Activated T-cell treated with anti-CD3 and anti-CD28 coated beads, Interleukin-2, amount 50 U/mL, for 4 hours (primary cell): ENCODE measurements around the gene USP24. TPM values are rescaled to one million over a fixed set of nuclear protein-coding genes. Genes with fewer than 3 reads are reported as not detected.

Source experiments
- ATAC-seq, 2 donors: fragments of 200-7000 bp; cut with Tn5 transposase; one replicate each; pipeline ENCODE4 v1.10.0; 2021
- DNase-seq: peaks from one replicate; pipeline ENCODE4 v3.0.0-alpha.2; 2020
- H3K27me3 Mint-ChIP-seq: one replicate; pipeline ENCODE4 v1.8.0; 2021; ENCODE audit warnings: low read depth, mixed read lengths
- H3K36me3 Mint-ChIP-seq: one replicate; pipeline ENCODE4 v1.8.0; 2022; ENCODE audit warnings: mixed read lengths; ENCODE audit not compliant: insufficient read depth
- H3K4me1 Mint-ChIP-seq: one replicate; pipeline ENCODE4 v1.8.0; 2021; ENCODE audit warnings: low read depth, mixed read lengths
- H3K4me3 Mint-ChIP-seq: one replicate; pipeline ENCODE4 v1.8.0; 2021; ENCODE audit warnings: mild to moderate bottlenecking, moderate library complexity, mixed read lengths
- H3K9me3 Mint-ChIP-seq: one replicate; pipeline ENCODE4 v1.8.0; 2021; ENCODE audit warnings: mixed read lengths
- total RNA-seq, 3 donors: library from RNA; stranded (reverse); gene quantifications; one replicate each; pipeline ENCODE4 v1.2.1, GENCODE V29; 2021

USP24 gene
- total RNA-seq, 3 donors from 2014 or later: 42.1 to 44.0 (median 43.9) TPM

DNA sequence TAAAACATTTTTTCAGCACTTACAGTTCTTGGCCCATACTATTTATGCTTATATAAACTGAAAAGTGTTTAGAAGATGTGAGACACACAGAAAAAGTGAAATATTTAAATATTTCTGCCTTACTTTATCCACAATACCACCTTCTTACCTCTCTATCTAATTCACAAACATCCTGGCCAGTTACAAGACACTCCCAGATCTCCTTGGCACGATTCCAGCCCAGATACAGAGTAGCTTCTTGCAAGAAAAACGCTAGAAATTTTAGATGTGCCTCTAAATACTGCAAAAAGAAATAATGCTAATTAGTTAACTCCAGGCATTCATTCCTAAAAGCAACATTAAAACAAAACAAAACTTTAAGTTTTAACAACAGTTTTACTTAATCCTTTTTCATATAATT lies 68.4 kb downstream of the USP24 start:
- peaks cover 28% of the 10 kb centered on the region for H3K36me3 Mint-ChIP-seq
- no peaks in the 10 kb centered on the region for H3K27me3 Mint-ChIP-seq
- H3K4me1 Mint-ChIP-seq: peaks cover 18% of the 10 kb centered on the region
- H3K4me3 Mint-ChIP-seq: no peak overlapping the region
- DNase-seq (no peak), ATAC-seq (no peak)
- no peaks in the 10 kb centered on the region for H3K9me3 Mint-ChIP-seq

- DNase-seq (no peak), ATAC-seq (no peak)
- no peaks in the 10 kb centered on the region for H3K9me3 Mint-ChIP-seq
- H3K27me3 Mint-ChIP-seq: no peaks in the 10 kb centered on the region
- no peak overlapping the region for H3K4me3 Mint-ChIP-seq
- H3K4me1 Mint-ChIP-seq: peaks cover 12% of the 10 kb centered on the region
- H3K36me3 Mint-ChIP-seq: peaks cover 22% of the 10 kb centered on the region
These were observed 70.3 kb downstream of the USP24 start for GRCh38 chr1:55144886-55145285.

DNA sequence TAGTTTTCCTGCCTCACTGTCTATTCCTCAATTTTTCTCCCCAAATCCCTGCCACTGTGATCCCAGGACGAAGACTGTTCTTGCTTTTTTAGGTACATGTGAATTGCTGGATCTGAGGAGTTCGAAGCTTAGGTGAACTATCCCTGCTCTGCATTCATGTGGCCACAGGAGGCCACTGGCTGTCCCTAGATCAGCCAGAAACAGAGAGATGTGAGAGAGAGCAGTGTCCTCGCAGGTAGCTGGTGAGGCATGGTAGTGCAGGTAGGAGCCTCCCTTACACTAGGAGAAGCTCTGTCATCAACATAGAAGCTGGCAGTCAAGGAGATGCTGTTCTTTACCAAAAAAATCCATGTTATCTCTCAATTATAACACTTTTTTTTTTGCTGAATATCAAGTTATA lies 71.5 kb downstream of the USP24 start:
- ATAC-seq: peak; percentile 48 to 66
- H3K27me3 Mint-ChIP-seq: no peaks in the 10 kb centered on the region

GRCh38 chr1:55141295-55141893 lies 73.8 kb downstream of the USP24 start:
- H3K36me3 Mint-ChIP-seq: peaks cover 25% of the 10 kb centered on the region
- H3K4me3 Mint-ChIP-seq: no peak overlapping the region
- no peak for ATAC-seq
- no peaks in the 10 kb centered on the region for H3K9me3 Mint-ChIP-seq
- H3K4me1 Mint-ChIP-seq: peaks cover 14% of the 10 kb centered on the region
- no peak for DNase-seq
- no peaks in the 10 kb centered on the region for H3K27me3 Mint-ChIP-seq

More for the DNA sequence above, 71.5 kb downstream of the USP24 start:
- peaks cover 28% of the 10 kb centered on the region for H3K36me3 Mint-ChIP-seq
- H3K9me3 Mint-ChIP-seq: no peaks in the 10 kb centered on the region
- DNase-seq: no peak
- H3K4me3 Mint-ChIP-seq: no peak overlapping the region
- H3K4me1 Mint-ChIP-seq: peaks cover 17% of the 10 kb centered on the region

DNA sequence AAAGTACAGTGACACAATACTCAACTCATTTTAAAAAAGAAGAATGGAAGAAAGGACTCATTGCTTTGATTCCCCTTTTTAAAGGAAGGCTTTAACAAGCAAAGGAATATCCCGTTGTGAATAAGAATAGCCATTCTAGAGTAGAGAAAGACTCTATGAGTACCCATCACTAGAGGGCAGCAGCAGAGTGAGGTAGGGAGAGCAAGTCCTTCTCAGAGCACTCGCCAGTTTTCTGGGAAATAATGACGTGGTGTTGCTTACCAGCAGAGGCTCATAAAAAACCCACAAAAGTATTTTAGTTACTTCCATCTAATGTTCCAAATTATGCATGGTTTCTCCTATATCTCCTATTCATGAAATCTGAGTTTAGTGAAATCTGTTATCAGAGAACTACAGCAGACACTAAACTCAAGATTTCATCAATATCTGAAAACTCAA lies 74.6 kb downstream of the USP24 start:
- H3K36me3 Mint-ChIP-seq: peaks cover 21% of the 10 kb centered on the region
- no peak overlapping the region for H3K4me3 Mint-ChIP-seq
- peak; percentile 97 to 98 for ATAC-seq
- peak; percentile 67 for DNase-seq
- no peaks in the 10 kb centered on the region for H3K9me3 Mint-ChIP-seq
- H3K4me1 Mint-ChIP-seq: peaks cover 14% of the 10 kb centered on the region
- no peaks in the 10 kb centered on the region for H3K27me3 Mint-ChIP-seq

GRCh38 chr1:55140137-55140536 lies 75.0 kb downstream of the USP24 start:
- DNase-seq (no peak), ATAC-seq (no peak)
- H3K9me3 Mint-ChIP-seq: no peaks in the 10 kb centered on the region
- H3K27me3 Mint-ChIP-seq: no peaks in the 10 kb centered on the region
- peaks cover 14% of the 10 kb centered on the region for H3K4me1 Mint-ChIP-seq
- H3K36me3 Mint-ChIP-seq: peaks cover 18% of the 10 kb centered on the region
- no peak overlapping the region for H3K4me3 Mint-ChIP-seq

GRCh38 chr1:55138823-55139222 lies 76.3 kb downstream of the USP24 start:
- Mint-ChIP-seq H3K9me3 (no peaks in the 10 kb centered on the region), H3K4me1 (peaks cover 14% of the 10 kb centered on the region), H3K4me3 (no peak overlapping the region), H3K27me3 (no peaks in the 10 kb centered on the region), H3K36me3 (peaks cover 21% of the 10 kb centered on the region)
- ATAC-seq (no peak), DNase-seq (no peak)

DNA sequence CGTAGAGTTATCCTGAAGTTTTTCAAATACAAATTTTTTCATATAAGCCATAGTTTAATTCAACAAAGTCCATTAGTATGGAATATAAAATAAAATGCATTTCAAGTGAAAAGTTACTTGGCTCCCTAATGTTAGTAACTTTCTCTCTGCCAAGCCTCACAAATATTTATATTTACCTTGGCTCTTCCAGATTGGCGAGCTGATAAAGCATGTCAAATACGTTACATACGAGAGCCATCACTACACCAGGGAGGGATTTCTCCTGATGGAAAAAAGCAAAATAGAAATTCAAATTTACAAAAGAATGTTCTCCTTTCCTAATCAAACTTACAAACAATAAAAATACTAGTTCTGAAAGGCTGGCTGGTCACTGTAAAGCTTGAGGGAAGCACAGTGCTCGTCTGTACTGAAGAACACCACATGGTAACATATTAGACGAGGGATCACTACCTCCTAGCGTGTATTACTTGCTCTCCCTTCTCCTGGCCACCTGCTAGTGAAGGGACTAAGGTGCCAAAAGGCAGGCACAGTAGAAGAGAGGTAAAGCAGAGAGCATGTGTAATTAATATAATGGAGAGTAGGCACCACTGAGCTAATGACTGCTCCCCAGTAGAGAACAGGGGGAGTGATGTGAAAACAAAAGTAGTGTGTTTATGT lies 80.9 kb downstream of the USP24 start:
- Mint-ChIP-seq H3K36me3 (peaks cover 42% of the 10 kb centered on the region), H3K4me3 (no peak overlapping the region), H3K27me3 (no peaks in the 10 kb centered on the region), H3K9me3 (no peaks in the 10 kb centered on the region), H3K4me1 (peaks cover 15% of the 10 kb centered on the region)
- no peak for DNase-seq
- no peak for ATAC-seq

DNA sequence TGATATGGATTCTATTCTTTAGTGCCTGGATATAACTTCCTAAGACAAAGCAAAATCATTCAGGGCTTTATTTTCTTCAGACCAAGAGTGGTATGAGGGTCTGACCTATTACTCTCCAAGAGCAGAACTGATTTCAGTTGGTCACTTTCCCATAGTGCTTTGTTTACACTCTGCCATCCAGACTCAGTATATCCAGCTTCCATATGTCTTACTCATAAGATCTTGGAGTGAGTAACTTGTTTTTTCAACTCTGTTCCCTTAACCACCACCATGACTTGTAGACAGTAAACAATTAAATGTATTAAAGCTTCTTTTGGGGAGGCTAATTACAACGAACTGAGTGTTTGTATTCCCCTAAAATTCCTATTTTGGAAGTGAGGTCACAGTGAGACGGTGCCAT lies 83.4 kb downstream of the USP24 start:
- Mint-ChIP-seq H3K4me3 (no peak overlapping the region), H3K4me1 (peaks cover 27% of the 10 kb centered on the region), H3K27me3 (no peaks in the 10 kb centered on the region), H3K36me3 (peaks cover 53% of the 10 kb centered on the region), H3K9me3 (no peaks in the 10 kb centered on the region)
- ATAC-seq: no peak
- no peak for DNase-seq

- H3K27me3 Mint-ChIP-seq: no peaks in the 10 kb centered on the region
- DNase-seq: no peak
- H3K9me3 Mint-ChIP-seq: no peaks in the 10 kb centered on the region
- no peak for ATAC-seq
- no peak overlapping the region for H3K4me3 Mint-ChIP-seq
- H3K36me3 Mint-ChIP-seq: peaks cover 59% of the 10 kb centered on the region
- H3K4me1 Mint-ChIP-seq: peaks cover 27% of the 10 kb centered on the region
These were observed 83.9 kb downstream of the USP24 start for GRCh38 chr1:55131218-55131617.

- H3K4me1 Mint-ChIP-seq: peaks cover 27% of the 10 kb centered on the region
- H3K36me3 Mint-ChIP-seq: peaks cover 65% of the 10 kb centered on the region
- ATAC-seq: no peak
- H3K9me3 Mint-ChIP-seq: no peaks in the 10 kb centered on the region
- H3K27me3 Mint-ChIP-seq: no peaks in the 10 kb centered on the region
- no peak for DNase-seq
- H3K4me3 Mint-ChIP-seq: no peak overlapping the region
These were observed 85.9 kb downstream of the USP24 start for GRCh38 chr1:55129194-55129728.

DNA sequence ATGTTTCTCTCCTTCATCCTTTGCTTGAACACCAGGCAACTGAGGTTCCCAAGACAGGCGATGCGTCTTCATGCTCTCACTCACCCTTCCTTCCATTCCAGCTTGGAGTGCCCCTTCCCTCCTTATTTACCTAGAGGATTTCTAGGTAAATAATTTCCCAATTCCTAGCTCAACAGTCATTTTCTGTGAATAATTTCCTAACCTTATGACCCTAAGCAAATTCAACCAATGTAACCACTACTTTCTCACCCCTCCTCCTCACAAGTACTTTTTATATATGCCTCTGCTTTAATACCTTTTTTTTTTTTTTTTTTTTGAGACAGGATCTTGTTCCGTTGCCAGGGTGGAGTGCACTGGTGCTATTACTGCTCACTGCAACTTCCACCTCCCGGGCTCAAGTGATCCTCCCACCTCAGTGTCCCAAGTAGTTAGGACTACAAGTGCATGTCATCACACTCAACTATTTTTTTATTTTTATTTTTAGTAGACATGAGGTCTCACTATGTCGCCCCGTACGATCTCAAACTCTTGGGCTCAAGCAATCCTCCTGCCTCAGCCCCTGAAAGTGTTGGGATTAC lies 86.7 kb downstream of the USP24 start:
- peak in 1 of 2 donors; percentile 8 for ATAC-seq

GRCh38 chr1:55127827-55128343 lies 87.3 kb downstream of the USP24 start:
- Mint-ChIP-seq H3K27me3 (no peaks in the 10 kb centered on the region), H3K4me1 (peaks cover 27% of the 10 kb centered on the region), H3K4me3 (peak overlapping the region; percentile 6), H3K9me3 (no peaks in the 10 kb centered on the region), H3K36me3 (peaks cover 62% of the 10 kb centered on the region)
- DNase-seq (no peak), ATAC-seq (peak; percentile 93 to 95)

More for the DNA sequence above, 86.7 kb downstream of the USP24 start:
- Mint-ChIP-seq H3K36me3 (peaks cover 62% of the 10 kb centered on the region), H3K4me1 (peaks cover 27% of the 10 kb centered on the region), H3K27me3 (no peaks in the 10 kb centered on the region), H3K9me3 (no peaks in the 10 kb centered on the region), H3K4me3 (peak overlapping the region; percentile 1)
- DNase-seq: no peak

GRCh38 chr1:55124470-55124869 lies 90.7 kb downstream of the USP24 start:
- Mint-ChIP-seq H3K4me3 (no peak overlapping the region), H3K4me1 (peaks cover 17% of the 10 kb centered on the region), H3K27me3 (no peaks in the 10 kb centered on the region), H3K36me3 (peaks cover 68% of the 10 kb centered on the region), H3K9me3 (no peaks in the 10 kb centered on the region)
- ATAC-seq (no peak), DNase-seq (no peak)
